ENCODE data around the gene POLR2H. TPM values are rescaled to one million over a fixed set of nuclear protein-coding genes. Genes with fewer than 3 reads are reported as not detected.
A peak's percentile ranks its signal among the peaks of the same experiment; 100 is the strongest.

Gene POLR2H
- total RNA-seq, 1 donor from 2014 or later, result 26.0 TPM

DNA sequence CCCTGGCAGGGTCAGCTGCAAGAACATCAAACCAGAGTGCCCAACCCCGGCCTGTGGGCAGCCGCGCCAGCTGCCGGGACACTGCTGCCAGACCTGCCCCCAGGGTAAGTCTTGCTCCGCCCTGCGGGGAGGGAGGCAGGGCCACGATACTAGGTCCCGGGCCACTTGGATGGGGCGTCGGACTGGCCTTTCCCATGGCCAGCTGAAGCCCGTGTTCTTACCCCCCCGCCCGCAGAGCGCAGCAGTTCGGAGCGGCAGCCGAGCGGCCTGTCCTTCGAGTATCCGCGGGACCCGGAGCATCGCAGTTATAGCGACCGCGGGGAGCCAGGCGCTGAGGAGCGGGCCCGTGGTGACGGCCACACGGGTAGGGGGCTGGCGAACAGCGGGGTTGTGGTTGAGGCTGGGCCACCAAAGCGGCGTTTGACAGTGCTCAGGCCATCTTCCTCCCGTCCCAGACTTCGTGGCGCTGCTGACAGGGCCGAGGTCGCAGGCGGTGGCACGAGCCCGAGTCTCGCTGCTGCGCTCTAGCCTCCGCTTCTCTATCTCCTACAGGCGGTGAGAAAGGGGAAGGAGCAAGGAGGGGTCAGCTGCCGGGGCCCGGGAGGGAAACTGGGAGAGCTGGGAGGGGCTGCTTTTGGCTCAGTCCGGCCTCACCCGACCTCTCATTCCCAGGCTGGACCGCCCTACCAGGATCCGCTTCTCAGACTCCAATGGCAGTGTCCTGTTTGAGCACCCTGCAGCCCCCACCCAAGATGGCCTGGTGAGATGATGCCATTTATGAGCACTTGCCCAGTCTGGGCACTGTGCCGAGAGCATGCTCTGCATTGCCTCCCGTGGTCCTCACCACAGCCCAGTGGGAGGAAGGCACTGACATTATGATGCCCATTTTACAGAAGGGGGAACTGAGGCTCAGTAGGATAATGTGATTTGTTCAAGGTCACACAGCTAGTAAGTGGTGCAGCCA, 20.0 kb downstream of the POLR2H start:
- Histone ChIP-seq H3K4me3 (peak overlapping the region; percentile 75 to 77), H3K27me3 (no peaks in the 10 kb centered on the region), H3K4me1 (peaks cover 0 to 11% of the 10 kb centered on the region in 2 donors), H3K36me3 (no peaks in the 10 kb centered on the region), H3K27ac (no peak overlapping the region), H3K9me3 (no peaks in the 10 kb centered on the region)
- DNase-seq (ENCODE audit: low spot score in 2 of 2), result no peak
- intact Hi-C loops (cut with DNase I), result no loop called here
- TF ChIP-seq CTCF (IDR thresholded peaks at IDR 0.05), result no peak

DNA sequence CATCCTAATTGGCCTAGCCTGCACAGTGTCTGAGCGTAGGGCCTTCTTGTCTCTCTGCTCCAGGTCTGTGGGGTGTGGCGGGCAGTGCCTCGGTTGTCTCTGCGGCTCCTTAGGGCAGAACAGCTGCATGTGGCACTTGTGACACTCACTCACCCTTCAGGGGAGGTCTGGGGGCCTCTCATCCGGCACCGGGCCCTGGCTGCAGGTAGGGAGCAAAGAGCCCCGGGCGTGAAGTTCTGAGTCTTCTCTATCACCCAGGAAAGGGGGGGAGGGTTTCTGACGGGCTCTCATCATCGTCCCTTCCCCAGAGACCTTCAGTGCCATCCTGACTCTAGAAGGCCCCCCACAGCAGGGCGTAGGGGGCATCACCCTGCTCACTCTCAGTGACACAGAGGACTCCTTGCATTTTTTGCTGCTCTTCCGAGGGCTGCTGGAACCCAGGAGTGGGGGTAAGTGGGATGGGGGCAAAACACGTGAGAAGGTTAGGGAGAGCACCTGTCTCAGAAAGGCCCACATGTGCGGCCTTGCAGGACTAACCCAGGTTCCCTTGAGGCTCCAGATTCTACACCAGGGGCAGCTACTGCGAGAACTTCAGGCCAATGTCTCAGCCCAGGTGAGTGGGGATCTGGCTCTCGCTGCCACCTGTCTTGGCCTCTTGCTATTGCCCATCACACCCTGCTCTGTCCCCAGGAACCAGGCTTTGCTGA, 21.0 kb downstream of the POLR2H start:
- Histone ChIP-seq H3K27me3 (no peaks in the 10 kb centered on the region), H3K36me3 (no peaks in the 10 kb centered on the region), H3K4me1 (peaks cover 0 to 11% of the 10 kb centered on the region in 2 donors), H3K4me3 (no peak overlapping the region), H3K9me3 (no peaks in the 10 kb centered on the region), H3K27ac (no peak overlapping the region)
- no peak for TF ChIP-seq CTCF (IDR thresholded peaks at IDR 0.05)
- intact Hi-C loops (cut with DNase I), result no loop called here
- DNase-seq (ENCODE audit: low spot score in 2 of 2), result no peak

GRCh38 chr3:184383033-184383740, 21.7 kb downstream of the POLR2H start:
- no peak for TF ChIP-seq CTCF (IDR thresholded peaks at IDR 0.05)
- intact Hi-C loops (cut with DNase I), result no loop called here
- H3K36me3 ChIP-seq, result no peaks in the 10 kb centered on the region
- no peaks in the 10 kb centered on the region for H3K9me3 ChIP-seq
- no peak overlapping the region for H3K27ac ChIP-seq
- no peaks in the 10 kb centered on the region for H3K27me3 ChIP-seq
- H3K4me3 ChIP-seq, result no peak overlapping the region
- H3K4me1 ChIP-seq, result peaks cover 0 to 11% of the 10 kb centered on the region in 2 donors
- no peak for DNase-seq (ENCODE audit: low spot score in 2 of 2)

- H3K27ac ChIP-seq, result no peak overlapping the region
- H3K4me1 ChIP-seq, result peaks cover 0 to 11% of the 10 kb centered on the region in 2 donors
- H3K36me3 ChIP-seq, result no peaks in the 10 kb centered on the region
- DNase-seq (ENCODE audit: low spot score in 2 of 2), result no peak
- intact Hi-C loops (cut with DNase I), result no loop called here
- H3K4me3 ChIP-seq, result no peak overlapping the region
- H3K9me3 ChIP-seq, result no peaks in the 10 kb centered on the region
- no peaks in the 10 kb centered on the region for H3K27me3 ChIP-seq
- no peak for TF ChIP-seq CTCF (IDR thresholded peaks at IDR 0.05)
These were observed 22.8 kb downstream of the POLR2H start for GRCh38 chr3:184384342-184384741.

- Histone ChIP-seq H3K9me3 (no peaks in the 10 kb centered on the region), H3K36me3 (no peaks in the 10 kb centered on the region), H3K27me3 (no peaks in the 10 kb centered on the region), H3K4me1 (peaks cover 0 to 11% of the 10 kb centered on the region in 2 donors), H3K27ac (no peak overlapping the region), H3K4me3 (no peak overlapping the region)
- TF ChIP-seq CTCF (IDR thresholded peaks at IDR 0.05), result no peak
- DNase-seq (ENCODE audit: low spot score in 2 of 2), result no peak
- intact Hi-C loops (cut with DNase I), result no loop called here
These were observed 23.4 kb downstream of the POLR2H start for GRCh38 chr3:184384856-184385422.
